GM19468 (cell line): ENCODE data around the gene ILF3.

Experiments
- ATAC-seq: cut with Tn5 transposase; IDR thresholded peaks from one replicate; pipeline ENCODE4 v1.9.1; 2021; ENCODE audit warnings: mild to moderate bottlenecking, moderate library complexity, moderate number of reproducible peaks; ENCODE audit not compliant: unreplicated experiment; ENCODE audit errors: extremely low read depth

ILF3 gene

GRCh38 chr19:10691883-10692282 is 37.7 kb downstream of the ILF3 start:
- ATAC-seq = no peak

- no peak for ATAC-seq
Measured at GRCh38 chr19:10692673-10693264, 38.6 kb downstream of the ILF3 start.

- ATAC-seq = no peak
Measured at GRCh38 chr19:10694706-10695307, 40.7 kb downstream of the ILF3 start.

- peak; percentile 52 for ATAC-seq
Measured at GRCh38 chr19:10695401-10696398, 41.6 kb downstream of the ILF3 start.

- ATAC-seq = no peak
Measured at GRCh38 chr19:10699650-10700335, 45.6 kb downstream of the ILF3 start.

- no peak for ATAC-seq
Measured at GRCh38 chr19:10701955-10702525, 47.9 kb downstream of the ILF3 start.

GRCh38 chr19:10706990-10707389 is 52.8 kb downstream of the ILF3 start:
- no peak for ATAC-seq

- ATAC-seq = no peak
Measured at GRCh38 chr19:10707440-10707839, 53.3 kb downstream of the ILF3 start.

GRCh38 chr19:10708291-10708690 is 54.1 kb downstream of the ILF3 start:
- no peak for ATAC-seq

GRCh38 chr19:10712045-10712444 is 57.9 kb downstream of the ILF3 start:
- no peak for ATAC-seq

GRCh38 chr19:10712754-10713153 is 58.6 kb downstream of the ILF3 start:
- ATAC-seq = no peak

- ATAC-seq = no peak
Measured at GRCh38 chr19:10713317-10713716, 59.2 kb downstream of the ILF3 start.

GRCh38 chr19:10717054-10717355 is 62.9 kb downstream of the ILF3 start:
- no peak for ATAC-seq

GRCh38 chr19:10717356-10718204 is 63.4 kb downstream of the ILF3 start, which contains the start of gene DNM2:
Gene DNM2 (plus strand): TSS chr19:10718079. CDS start chr19:10718243, 164 bp downstream.
- peak; percentile 79 for ATAC-seq

GRCh38 chr19:10718205-10719196 is 64.4 kb downstream of the ILF3 start:
- ATAC-seq = no peak

GRCh38 chr19:10719466-10719961 is 65.4 kb downstream of the ILF3 start:
- no peak for ATAC-seq

- ATAC-seq = no peak
Measured at GRCh38 chr19:10720607-10721125, 66.5 kb downstream of the ILF3 start.

GRCh38 chr19:10723591-10723990 is 69.4 kb downstream of the ILF3 start:
- ATAC-seq = no peak
